Astrocyte of the spinal cord (primary cell): Measurements from ENCODE around the gene CELF1.

Experiments used
- DNase-seq: peaks from one replicate; pipeline ENCODE4 v3.0.0; 2011; ENCODE audit warnings: low read depth, low spot score
- H3K4me3 ChIP-seq: 2 replicates; pipeline ENCODE4 v1.5.1; 2011; ENCODE audit warnings: low read depth, mild to moderate bottlenecking, low read length, moderate library complexity
- CTCF ChIP-seq: IDR thresholded peaks from 2 replicates; pipeline ENCODE4 v1.5.1; 2012; ENCODE audit warnings: low read depth, mild to moderate bottlenecking, low read length, inconsistent platforms
- in situ Hi-C: cut with HindIII; loops from 2 replicates; pipeline ENCODE4 v1.10.0; 2017; ENCODE audit warnings: low sequenced_read_pairs

CELF1 gene

GRCh38 chr11:47523490-47524225 is 29.3 kb downstream of the CELF1 start:
- TF ChIP-seq CTCF: no peak
- in situ Hi-C loops: no loop called here
- DNase-seq: peak; percentile 87
- no peak overlapping the region for H3K4me3 ChIP-seq

GRCh38 chr11:47518212-47518964 is 34.5 kb downstream of the CELF1 start:
- in situ Hi-C loops: no loop called here
- no peak overlapping the region for H3K4me3 ChIP-seq
- DNase-seq: no peak
- TF ChIP-seq CTCF: no peak

- no peak for DNase-seq
- H3K4me3 ChIP-seq: no peak overlapping the region
- in situ Hi-C loops: no loop called here
- no peak for TF ChIP-seq CTCF
Measured at GRCh38 chr11:47516984-47517853, 35.7 kb downstream of the CELF1 start.

- no peak for TF ChIP-seq CTCF
- H3K4me3 ChIP-seq: no peak overlapping the region
- DNase-seq: no peak
- in situ Hi-C loops: no loop called here
Measured at GRCh38 chr11:47516155-47516554, 36.8 kb downstream of the CELF1 start.

- H3K4me3 ChIP-seq: no peak overlapping the region
- DNase-seq: peak; percentile 81
- in situ Hi-C loops: no loop called here
- no peak for TF ChIP-seq CTCF
Measured at GRCh38 chr11:47514825-47515647, 37.9 kb downstream of the CELF1 start.

- H3K4me3 ChIP-seq: no peak overlapping the region
- DNase-seq: no peak
- no peak for TF ChIP-seq CTCF
Measured at GRCh38 chr11:47512701-47513100, 40.2 kb downstream of the CELF1 start.

More at GRCh38 chr11:47512701-47513100, 40.2 kb downstream of the CELF1 start:
- in situ Hi-C loops: no loop called here
